Activated gamma-delta T cell treated with Interleukin-2 at 50 U/mL for 16 hours (primary cell): ENCODE measurements around the gene BLID.

Experiments
- DNase-seq: peaks from one replicate; pipeline ENCODE4 v3.0.0-alpha.2; 2020

The BLID gene, protein sequence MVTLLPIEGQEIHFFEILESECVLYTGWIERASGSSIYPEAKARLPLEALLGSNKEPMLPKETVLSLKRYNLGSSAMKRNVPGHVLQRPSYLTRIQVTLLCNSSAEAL

DNA sequence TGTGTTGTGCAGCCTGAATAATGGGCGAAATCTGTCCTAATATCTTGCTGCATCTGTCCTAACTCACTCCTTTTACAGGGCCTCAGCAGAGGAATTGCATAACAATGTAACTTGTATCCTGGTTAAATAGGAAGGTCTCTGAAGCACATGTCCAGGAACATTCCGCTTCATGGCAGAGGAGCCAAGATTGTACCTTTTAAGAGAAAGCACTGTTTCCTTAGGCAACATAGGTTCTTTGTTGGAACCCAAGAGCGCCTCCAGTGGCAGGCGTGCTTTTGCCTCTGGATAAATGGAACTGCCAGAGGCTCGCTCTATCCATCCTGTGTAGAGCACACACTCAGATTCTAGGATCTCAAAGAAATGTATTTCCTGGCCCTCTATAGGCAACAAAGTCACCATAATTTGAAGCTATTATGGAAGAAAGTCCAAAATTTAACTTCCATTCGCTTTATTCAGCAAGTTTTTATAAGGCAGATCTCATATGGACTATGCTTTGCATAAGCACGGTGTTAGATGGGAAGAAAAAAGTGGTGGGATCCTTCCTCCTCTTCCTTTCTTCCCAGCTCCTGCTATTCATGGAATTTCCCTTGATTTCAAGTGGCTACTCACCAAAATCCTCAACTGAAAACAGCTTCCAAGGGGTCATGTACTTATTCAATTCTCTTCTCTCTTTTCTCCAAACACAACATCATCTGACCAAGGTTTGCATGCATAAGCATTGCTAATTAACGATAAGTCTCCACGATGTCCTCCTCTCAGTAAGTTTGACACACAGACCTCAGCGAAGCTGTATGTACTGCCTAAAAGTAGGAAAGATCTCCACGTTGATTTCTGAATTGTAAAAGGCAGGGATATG lies at the start of gene BLID:
Gene BLID (minus strand): TSS at position 692 of the 856 bp plus-strand sequence. CDS start 293 bp downstream, at position 399.
- DNase-seq = no peak

GRCh38 chr11:122163053-122163819 lies 47.2 kb upstream of the BLID start:
- DNase-seq = no peak

DNA sequence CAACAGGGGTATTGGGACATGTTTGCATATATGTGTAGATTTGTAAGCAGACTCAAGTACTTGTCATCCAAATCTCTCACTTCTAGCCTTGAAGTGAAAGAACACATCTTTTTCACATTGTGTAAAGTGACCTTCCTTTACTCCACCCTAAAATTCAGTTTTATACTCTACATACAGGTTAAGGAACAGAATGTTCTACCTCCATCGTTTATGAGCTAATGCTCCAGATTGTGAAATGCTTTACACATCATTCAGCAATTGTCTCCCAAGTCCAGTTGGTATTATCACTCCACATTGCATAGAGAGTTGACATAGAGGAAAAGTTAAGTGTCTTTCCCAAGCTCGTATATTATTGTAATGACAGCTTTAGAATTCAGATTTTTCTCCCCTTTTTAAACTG lies 46.1 kb upstream of the BLID start:
- DNase-seq = no peak

DNA sequence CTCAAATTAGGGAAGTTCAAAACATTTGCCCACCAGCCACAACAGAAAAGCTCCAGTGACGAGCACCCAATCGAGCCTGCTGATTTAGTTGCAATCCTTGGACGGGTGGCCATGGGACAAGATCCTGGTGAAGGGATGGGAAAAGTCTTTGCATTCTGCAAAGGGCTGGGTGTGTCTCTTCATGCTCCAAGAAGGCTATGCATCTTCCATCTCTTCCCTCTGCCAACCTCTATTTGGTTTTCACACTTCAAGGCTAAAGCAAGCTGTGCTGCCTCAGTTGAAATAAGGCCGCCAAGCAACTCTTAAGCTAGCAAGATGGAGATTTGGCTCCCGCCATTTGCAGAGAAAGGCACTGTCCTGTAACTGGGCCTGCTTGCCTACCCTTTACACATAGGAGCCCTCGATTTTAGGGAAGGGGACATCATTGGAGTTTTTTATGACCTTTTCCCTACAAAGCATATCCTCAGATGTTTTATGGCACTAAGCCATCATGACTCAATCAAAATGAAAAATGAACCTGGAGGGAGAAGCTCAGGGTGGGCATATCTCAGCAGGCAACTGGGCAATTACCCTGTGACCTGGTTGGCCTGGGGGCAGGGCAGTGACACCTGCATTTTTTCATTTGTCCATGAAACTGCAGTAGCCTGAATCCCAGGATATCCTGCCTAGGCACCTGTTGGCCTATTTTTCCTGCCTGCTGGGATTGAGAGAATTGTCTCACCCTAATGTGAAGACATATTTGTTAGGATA lies 45.0 kb upstream of the BLID start:
- DNase-seq = no peak

GRCh38 chr11:122159861-122160260 lies 43.8 kb upstream of the BLID start:
- no peak for DNase-seq

GRCh38 chr11:122159173-122159721 lies 43.2 kb upstream of the BLID start:
- no peak for DNase-seq

- no peak for DNase-seq
Measured at GRCh38 chr11:122158171-122158570, 42.2 kb upstream of the BLID start.

DNA sequence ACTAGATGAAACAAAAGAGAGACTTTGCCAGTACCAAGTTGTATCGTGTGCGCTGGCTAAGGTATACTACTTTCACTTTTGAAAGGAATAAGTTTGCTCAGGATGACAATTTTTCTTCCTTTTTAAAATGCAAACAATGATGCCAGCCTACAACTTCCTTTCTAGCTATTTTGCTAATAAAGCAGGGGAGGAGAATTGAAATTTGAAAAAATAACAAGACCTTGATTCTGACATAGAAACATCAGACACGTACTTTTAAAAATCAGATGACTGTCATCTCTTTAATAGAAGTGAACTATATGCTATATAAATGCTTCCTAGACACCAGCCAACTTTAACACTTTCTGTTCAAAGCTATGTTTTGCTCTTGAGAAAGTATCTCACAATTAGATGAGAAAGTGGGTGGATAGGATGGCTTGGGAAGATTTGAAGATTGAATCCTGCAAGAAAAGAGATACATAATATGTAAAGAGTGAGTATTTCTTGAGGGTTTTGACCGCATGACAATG lies 41.7 kb upstream of the BLID start:
- DNase-seq = no peak

DNA sequence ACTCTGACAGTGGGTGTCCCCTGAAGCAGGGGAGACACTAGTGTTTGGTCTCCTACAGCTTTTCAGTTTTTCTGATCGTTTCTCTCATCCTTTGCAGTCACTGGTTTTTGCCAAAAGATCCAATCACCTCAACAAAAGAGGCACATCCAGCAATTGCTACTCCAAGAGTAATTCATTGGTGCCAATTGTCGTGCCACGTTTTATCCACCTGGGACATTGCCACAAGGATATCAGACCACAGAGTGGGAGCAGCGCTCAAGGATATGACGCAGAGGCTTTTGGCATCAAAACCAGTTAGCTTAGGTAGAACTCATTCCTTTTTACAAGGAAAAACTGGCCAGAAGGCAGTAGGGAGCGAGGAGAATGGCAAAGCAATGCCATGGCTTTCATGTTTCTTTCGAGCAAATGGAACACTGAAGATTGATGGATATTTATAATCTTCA lies 40.9 kb upstream of the BLID start:
- DNase-seq = no peak

- DNase-seq = no peak
Measured at GRCh38 chr11:122155765-122156527, 39.9 kb upstream of the BLID start.

DNA sequence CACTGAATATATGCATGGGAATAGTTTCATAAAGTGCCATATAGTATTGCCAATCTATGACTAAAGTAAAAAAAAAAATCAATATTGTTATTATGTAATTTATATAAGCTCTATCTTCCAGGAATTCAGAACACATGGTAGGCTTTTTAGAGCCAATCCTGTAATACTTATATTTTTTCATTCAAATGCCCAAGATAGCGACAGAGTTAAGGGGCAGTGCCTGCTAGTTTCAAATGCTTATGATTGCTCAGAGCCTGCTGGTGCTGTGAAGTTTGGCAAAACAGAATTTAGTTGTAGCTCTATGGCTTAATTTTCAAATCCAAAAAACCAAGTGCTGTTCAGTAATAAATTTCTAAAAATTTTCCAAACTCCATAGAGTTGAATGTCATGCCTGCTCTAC lies 39.0 kb upstream of the BLID start:
- no peak for DNase-seq

DNA sequence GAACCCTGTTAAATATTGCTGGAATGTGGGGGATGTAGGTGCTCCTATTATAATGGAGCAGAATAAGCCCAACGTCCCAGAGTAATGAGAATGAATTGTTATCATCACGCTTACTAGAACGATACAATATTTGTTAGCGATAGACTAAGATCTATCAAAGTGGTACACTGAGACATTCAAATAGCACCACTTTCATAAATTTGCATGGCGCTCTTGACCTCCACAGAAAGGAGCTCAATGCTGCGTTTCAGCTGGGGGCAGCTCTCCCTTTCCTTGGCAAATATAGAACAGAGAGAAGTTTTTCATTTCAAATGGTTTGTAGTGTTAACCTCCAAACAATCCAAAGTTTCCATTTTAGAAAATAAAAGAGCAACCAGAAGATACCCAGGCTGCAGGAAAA lies 38.2 kb upstream of the BLID start:
- DNase-seq = no peak

DNA sequence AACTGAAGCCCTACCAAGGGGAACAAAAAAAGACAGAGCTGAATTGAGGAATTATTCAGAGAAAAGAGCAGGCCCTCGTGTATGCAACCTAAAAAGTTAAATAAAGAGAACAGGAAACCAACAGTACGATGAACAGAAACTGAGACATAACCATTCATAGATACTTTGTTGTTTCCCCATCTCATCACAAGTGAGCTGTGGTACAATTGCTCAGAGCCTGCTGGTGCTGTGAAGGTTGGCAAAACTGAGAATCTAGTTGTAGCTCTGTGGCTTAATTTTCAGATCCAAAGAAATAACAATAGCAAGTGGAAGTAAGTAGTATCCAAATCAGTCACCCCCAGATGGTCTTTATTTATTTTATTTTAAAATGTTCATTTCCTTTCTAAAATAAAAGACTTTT lies 37.7 kb upstream of the BLID start:
- no peak for DNase-seq

DNA sequence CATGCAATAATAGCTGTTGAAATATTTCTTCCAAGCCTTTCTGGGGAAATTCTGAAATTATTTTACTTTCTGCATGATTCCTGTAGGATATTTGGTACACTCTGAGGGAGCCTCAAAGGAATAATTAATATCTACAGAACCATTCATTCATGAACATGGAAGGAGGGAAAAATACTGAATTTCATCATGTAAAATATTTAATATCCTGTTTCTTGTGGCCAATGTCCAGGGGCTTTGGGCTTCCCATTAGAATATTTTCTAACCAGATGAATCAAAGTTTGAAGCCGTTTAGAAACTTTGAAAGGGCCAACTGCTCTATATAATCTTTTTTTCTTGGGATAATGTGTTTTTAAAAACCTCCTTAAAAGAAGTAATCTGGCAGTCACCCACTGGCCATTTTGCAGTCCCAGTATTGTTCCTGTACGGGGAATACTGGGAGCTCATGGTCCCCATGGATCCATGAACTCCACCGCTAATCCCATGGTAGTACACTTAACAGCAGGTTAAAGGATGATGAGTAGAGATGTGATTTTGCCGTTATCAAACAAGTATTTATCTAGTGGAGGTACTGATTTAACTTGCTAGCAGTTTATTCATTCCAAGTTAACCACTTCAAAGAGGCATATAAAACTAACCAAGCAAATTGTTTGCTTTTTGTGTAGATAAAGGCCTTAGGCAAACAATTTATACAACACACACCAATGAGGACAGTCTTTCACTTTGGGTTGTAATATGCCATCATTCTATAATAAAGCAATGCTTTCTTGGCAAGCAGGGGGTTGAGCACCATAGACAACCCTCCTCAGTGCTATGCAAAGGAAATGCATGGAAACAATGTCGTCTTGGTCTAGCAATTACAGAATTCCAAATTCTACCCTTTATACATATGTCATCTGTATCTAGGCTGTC lies 34.5 kb upstream of the BLID start:
- no peak for DNase-seq

GRCh38 chr11:122149202-122149601 lies 33.2 kb upstream of the BLID start:
- DNase-seq = no peak

DNA sequence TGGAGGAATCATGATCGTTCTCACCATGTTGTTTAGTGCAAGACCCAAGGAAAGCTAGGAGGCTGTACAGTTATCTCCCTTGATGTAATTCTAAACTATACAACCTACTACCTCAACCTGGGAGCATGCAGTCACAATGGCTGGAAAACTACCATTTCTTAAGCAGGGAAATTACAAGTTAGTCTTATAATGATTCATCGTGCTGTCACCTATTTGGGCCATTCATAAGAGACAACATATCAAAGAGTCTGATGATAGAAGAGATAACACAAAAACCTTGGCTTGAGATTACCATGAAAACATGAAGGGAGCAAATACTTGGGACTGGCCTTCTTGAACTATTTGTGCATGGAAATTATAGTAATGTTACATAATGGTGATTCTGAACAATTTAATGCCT lies 30.5 kb upstream of the BLID start:
- no peak for DNase-seq

DNA sequence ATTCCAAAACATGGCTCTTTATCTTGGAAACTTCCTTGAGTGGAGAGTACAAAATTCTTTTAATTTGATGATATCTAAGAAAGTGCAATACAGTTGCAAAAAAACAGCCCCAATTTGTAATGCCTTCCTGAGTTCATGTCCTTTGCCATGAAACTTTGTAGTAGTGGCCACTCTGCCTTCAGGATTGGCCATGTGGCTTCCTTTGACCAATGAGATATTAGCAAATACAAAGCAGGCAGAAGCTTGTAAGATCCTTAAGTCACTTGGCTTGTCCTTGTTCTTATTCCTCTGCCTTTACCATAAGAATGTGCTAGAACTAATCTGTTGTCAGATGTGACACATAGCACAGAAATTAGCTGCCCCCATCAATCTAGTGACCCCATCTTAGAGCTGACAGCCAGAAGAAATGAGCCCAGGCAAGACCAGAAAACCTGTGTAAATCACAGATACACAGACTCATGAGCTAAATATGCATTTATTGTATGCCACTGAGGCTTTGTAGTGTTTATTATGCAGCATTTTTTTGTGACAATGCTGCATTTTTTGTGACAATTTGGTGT lies 29.8 kb upstream of the BLID start:
- no peak for DNase-seq

DNA sequence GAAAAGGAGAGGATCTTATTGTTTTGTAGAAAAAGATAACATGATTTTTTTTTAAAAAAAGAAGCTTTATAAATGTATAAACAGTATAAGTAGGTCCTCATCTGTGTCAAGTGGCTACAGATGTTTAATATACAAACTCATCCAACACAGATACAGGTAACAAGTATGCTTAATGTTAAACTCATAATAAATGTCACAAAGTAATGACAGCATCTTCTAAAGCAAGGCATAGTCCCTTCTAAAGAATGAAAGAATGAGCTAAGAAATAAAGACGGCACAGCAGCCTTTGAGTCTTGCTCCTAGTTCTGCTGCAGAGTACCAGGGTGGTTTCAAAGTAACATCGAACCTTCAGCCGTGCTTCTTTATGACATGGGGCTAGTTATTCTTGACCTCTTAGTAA lies 28.7 kb upstream of the BLID start:
- no peak for DNase-seq

- DNase-seq = no peak
Measured at GRCh38 chr11:122141725-122142124, 25.7 kb upstream of the BLID start.

- DNase-seq = no peak
Measured at GRCh38 chr11:122140500-122140899, 24.5 kb upstream of the BLID start.

DNA sequence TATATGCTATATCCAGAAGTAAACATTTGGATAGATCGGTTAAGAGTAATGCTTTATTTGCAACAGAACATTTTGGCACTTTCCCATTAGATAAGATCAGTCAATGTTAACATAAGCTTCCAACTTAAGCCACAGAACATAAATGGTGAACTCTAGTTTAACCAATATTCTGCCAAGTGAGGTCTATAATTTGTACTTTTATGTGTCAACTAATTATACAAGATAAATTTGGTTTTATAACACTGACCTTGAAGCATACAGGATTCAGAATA lies 23.5 kb upstream of the BLID start:
- DNase-seq = no peak
